WTC11 (cell line): ENCODE measurements around the gene IGFBP5.

Experiments used
- JUN ChIP-seq: sonication (generic); formaldehyde crosslinking; IDR thresholded peaks from 2 replicates; pipeline ENCODE4 v1.8.0; 2023; ENCODE audit warnings: mild to moderate bottlenecking, missing genetic modification reagents
- KAT7 ChIP-seq: sonication (generic); formaldehyde crosslinking; IDR thresholded peaks from 2 replicates; pipeline ENCODE4 v1.8.1; 2023; ENCODE audit warnings: missing genetic modification reagents, mild to moderate bottlenecking, borderline replicate concordance
- TCF7 ChIP-seq: sonication (generic); formaldehyde crosslinking; IDR thresholded peaks from 2 replicates; pipeline ENCODE4 v1.8.0; 2022; ENCODE audit warnings: mild to moderate bottlenecking, low read depth, missing genetic modification reagents, moderate library complexity
- TEAD4 ChIP-seq: sonication (generic); formaldehyde crosslinking; IDR thresholded peaks from 2 replicates; pipeline ENCODE4 v1.8.0; 2022; ENCODE audit warnings: mild to moderate bottlenecking, missing genetic modification reagents
- ZNF317 ChIP-seq: sonication (generic); formaldehyde crosslinking; IDR thresholded peaks from 2 replicates; pipeline ENCODE4 v1.8.1; 2023; ENCODE audit warnings: low read depth, mild to moderate bottlenecking, moderate library complexity, missing genetic modification reagents, borderline replicate concordance
- TF ChIP-seq, protein P1 (sequence below): fragments of 200-600 bp; IDR thresholded peaks from 2 replicates; pipeline ENCODE4 v1.8.0; 2022; ENCODE audit warnings: antibody characterized with exemption
- TF ChIP-seq, protein P2 (sequence below): sonication (generic); formaldehyde crosslinking; IDR thresholded peaks from 2 replicates; pipeline ENCODE4 v1.8.0; 2022; ENCODE audit warnings: mild to moderate bottlenecking, missing genetic modification reagents

DNA sequence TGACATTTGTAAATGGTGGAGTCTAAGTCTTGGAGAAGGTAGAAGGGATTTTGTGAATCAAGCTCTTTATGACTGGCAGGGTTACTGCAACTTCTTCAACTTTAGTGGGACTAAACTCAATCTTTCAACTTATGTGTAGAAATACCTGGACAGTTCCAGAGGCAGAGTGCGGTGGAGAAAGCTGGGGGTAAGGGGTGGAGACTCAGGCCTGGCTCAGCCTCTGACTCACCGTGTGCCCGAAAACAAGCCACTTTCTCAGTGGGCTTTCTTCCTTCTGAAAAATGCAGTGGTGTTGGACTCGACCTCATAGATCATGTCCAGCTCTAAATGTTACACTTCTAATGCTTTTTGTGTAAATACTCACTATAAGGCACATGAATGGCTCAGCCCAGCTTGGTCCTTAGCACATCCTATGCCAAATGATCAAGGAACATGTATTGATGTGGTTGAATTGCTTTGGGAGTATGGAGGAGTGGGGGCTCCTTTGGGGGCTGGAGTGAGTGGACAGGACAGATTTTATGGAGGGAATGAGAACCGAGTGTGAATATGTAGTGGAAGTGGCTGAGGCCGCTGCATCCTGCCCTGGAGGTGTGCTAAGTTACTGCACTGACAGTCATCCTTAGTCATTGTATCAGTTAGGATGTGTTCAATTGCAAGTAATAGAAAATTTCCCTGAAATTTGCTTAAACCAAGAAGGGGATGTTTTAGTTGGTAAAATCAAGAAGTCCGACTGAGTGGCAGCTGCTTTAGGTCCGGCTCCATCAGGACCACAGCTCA lies 32.2 kb upstream of the IGFBP5 start:
- TF ChIP-seq KAT7 (CRISPR knock-in tag) (no peak), ZNF317 (CRISPR knock-in tag) (no peak), JUN (CRISPR knock-in tag) (no peak), TEAD4 (CRISPR knock-in tag) (no peak), TCF7 (CRISPR knock-in tag) (no peak)
- TF ChIP-seq, protein P1, sequence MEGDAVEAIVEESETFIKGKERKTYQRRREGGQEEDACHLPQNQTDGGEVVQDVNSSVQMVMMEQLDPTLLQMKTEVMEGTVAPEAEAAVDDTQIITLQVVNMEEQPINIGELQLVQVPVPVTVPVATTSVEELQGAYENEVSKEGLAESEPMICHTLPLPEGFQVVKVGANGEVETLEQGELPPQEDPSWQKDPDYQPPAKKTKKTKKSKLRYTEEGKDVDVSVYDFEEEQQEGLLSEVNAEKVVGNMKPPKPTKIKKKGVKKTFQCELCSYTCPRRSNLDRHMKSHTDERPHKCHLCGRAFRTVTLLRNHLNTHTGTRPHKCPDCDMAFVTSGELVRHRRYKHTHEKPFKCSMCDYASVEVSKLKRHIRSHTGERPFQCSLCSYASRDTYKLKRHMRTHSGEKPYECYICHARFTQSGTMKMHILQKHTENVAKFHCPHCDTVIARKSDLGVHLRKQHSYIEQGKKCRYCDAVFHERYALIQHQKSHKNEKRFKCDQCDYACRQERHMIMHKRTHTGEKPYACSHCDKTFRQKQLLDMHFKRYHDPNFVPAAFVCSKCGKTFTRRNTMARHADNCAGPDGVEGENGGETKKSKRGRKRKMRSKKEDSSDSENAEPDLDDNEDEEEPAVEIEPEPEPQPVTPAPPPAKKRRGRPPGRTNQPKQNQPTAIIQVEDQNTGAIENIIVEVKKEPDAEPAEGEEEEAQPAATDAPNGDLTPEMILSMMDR: no peak
- TF ChIP-seq, protein P2, sequence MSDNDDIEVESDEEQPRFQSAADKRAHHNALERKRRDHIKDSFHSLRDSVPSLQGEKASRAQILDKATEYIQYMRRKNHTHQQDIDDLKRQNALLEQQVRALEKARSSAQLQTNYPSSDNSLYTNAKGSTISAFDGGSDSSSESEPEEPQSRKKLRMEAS (CRISPR knock-in tag): no peak
